ENCODE data around the gene PKDCC.

Gene PKDCC

GRCh38 chr2:42041377-42042127 lies 6.3 kb upstream of the PKDCC start:
- peaks cover 5 to 15% of the 10 kb centered on the region in 2 donors for H3K27me3 ChIP-seq (ENCODE audit: control insufficient read depth in 1 of 2, insufficient read depth in 2 of 2, low read length in 2 of 2)
- no peaks in the 10 kb centered on the region for H3K36me3 ChIP-seq (ENCODE audit: control insufficient read depth in 1 of 2, insufficient read depth in 2 of 2, low read length in 2 of 2)
- no peak overlapping the region for H3K9ac ChIP-seq (ENCODE audit: low read depth in 1 of 2, low read length in 2 of 2)
- peaks cover 4 to 15% of the 10 kb centered on the region in 2 donors for H3K4me1 ChIP-seq (ENCODE audit: control insufficient read depth in 1 of 2, insufficient read depth in 2 of 2, low read length in 2 of 2)
- no peak overlapping the region for H3K4me3 ChIP-seq (ENCODE audit: low read depth in 1 of 2, low read length in 2 of 2)
- no peaks in the 10 kb centered on the region for H3K9me3 ChIP-seq (ENCODE audit: control insufficient read depth in 1 of 2, low read length in 2 of 2)
- no peak overlapping the region for H3K27ac ChIP-seq (ENCODE audit: low read depth, low read length)

- H3K27ac ChIP-seq (ENCODE audit: low read depth, low read length), result no peak overlapping the region
- peaks cover 13 to 21% of the 10 kb centered on the region in 2 donors for H3K27me3 ChIP-seq (ENCODE audit: control insufficient read depth in 1 of 2, insufficient read depth in 2 of 2, low read length in 2 of 2)
- no peak overlapping the region for H3K9ac ChIP-seq (ENCODE audit: low read depth in 1 of 2, low read length in 2 of 2)
- H3K9me3 ChIP-seq (ENCODE audit: control insufficient read depth in 1 of 2, low read length in 2 of 2), result no peaks in the 10 kb centered on the region
- H3K4me3 ChIP-seq (ENCODE audit: low read depth in 1 of 2, low read length in 2 of 2), result no peak overlapping the region
- peaks cover 11 to 22% of the 10 kb centered on the region in 2 donors for H3K4me1 ChIP-seq (ENCODE audit: control insufficient read depth in 1 of 2, insufficient read depth in 2 of 2, low read length in 2 of 2)
- no peaks in the 10 kb centered on the region for H3K36me3 ChIP-seq (ENCODE audit: control insufficient read depth in 1 of 2, insufficient read depth in 2 of 2, low read length in 2 of 2)
These were observed 5.0 kb upstream of the PKDCC start for GRCh38 chr2:42042631-42043355.

- H3K36me3 ChIP-seq (ENCODE audit: control insufficient read depth in 1 of 2, insufficient read depth in 2 of 2, low read length in 2 of 2), result no peaks in the 10 kb centered on the region
- H3K27me3 ChIP-seq (ENCODE audit: control insufficient read depth in 1 of 2, insufficient read depth in 2 of 2, low read length in 2 of 2), result peaks cover 13 to 21% of the 10 kb centered on the region in 2 donors
- no peak overlapping the region for H3K27ac ChIP-seq (ENCODE audit: low read depth, low read length)
- no peak overlapping the region for H3K9ac ChIP-seq (ENCODE audit: low read depth in 1 of 2, low read length in 2 of 2)
- peaks cover 11 to 27% of the 10 kb centered on the region in 2 donors for H3K4me1 ChIP-seq (ENCODE audit: control insufficient read depth in 1 of 2, insufficient read depth in 2 of 2, low read length in 2 of 2)
- no peak overlapping the region for H3K4me3 ChIP-seq (ENCODE audit: low read depth in 1 of 2, low read length in 2 of 2)
- no peaks in the 10 kb centered on the region for H3K9me3 ChIP-seq (ENCODE audit: control insufficient read depth in 1 of 2, low read length in 2 of 2)
These were observed 3.9 kb upstream of the PKDCC start for GRCh38 chr2:42043789-42044394.

GRCh38 chr2:42044939-42045338 lies 2.9 kb upstream of the PKDCC start:
- no peak overlapping the region for H3K4me3 ChIP-seq (ENCODE audit: low read depth in 1 of 2, low read length in 2 of 2)
- no peak overlapping the region for H3K9ac ChIP-seq (ENCODE audit: low read depth in 1 of 2, low read length in 2 of 2)
- no peak overlapping the region for H3K27ac ChIP-seq (ENCODE audit: low read depth, low read length)
- peaks cover 13 to 21% of the 10 kb centered on the region in 2 donors for H3K27me3 ChIP-seq (ENCODE audit: control insufficient read depth in 1 of 2, insufficient read depth in 2 of 2, low read length in 2 of 2)
- H3K4me1 ChIP-seq (ENCODE audit: control insufficient read depth in 1 of 2, insufficient read depth in 2 of 2, low read length in 2 of 2), result peaks cover 11 to 34% of the 10 kb centered on the region in 2 donors
- no peaks in the 10 kb centered on the region for H3K36me3 ChIP-seq (ENCODE audit: control insufficient read depth in 1 of 2, insufficient read depth in 2 of 2, low read length in 2 of 2)
- no peaks in the 10 kb centered on the region for H3K9me3 ChIP-seq (ENCODE audit: control insufficient read depth in 1 of 2, low read length in 2 of 2)

- no peak overlapping the region for H3K27ac ChIP-seq (ENCODE audit: low read depth, low read length)
- H3K36me3 ChIP-seq (ENCODE audit: control insufficient read depth in 1 of 2, insufficient read depth in 2 of 2, low read length in 2 of 2), result no peaks in the 10 kb centered on the region
- no peak overlapping the region for H3K4me3 ChIP-seq (ENCODE audit: low read depth in 1 of 2, low read length in 2 of 2)
- H3K9ac ChIP-seq (ENCODE audit: low read depth in 1 of 2, low read length in 2 of 2), result no peak overlapping the region
- H3K4me1 ChIP-seq (ENCODE audit: control insufficient read depth in 1 of 2, insufficient read depth in 2 of 2, low read length in 2 of 2), result peaks cover 11 to 38% of the 10 kb centered on the region in 2 donors
- no peaks in the 10 kb centered on the region for H3K9me3 ChIP-seq (ENCODE audit: control insufficient read depth in 1 of 2, low read length in 2 of 2)
- peaks cover 13 to 21% of the 10 kb centered on the region in 2 donors for H3K27me3 ChIP-seq (ENCODE audit: control insufficient read depth in 1 of 2, insufficient read depth in 2 of 2, low read length in 2 of 2)
These were observed 2.5 kb upstream of the PKDCC start for GRCh38 chr2:42045352-42045751.

- H3K27me3 ChIP-seq (ENCODE audit: control insufficient read depth in 1 of 2, insufficient read depth in 2 of 2, low read length in 2 of 2), result peaks cover 13 to 21% of the 10 kb centered on the region in 2 donors
- no peak overlapping the region for H3K27ac ChIP-seq (ENCODE audit: low read depth, low read length)
- no peak overlapping the region for H3K4me3 ChIP-seq (ENCODE audit: low read depth in 1 of 2, low read length in 2 of 2)
- H3K9me3 ChIP-seq (ENCODE audit: control insufficient read depth in 1 of 2, low read length in 2 of 2), result no peaks in the 10 kb centered on the region
- no peaks in the 10 kb centered on the region for H3K36me3 ChIP-seq (ENCODE audit: control insufficient read depth in 1 of 2, insufficient read depth in 2 of 2, low read length in 2 of 2)
- no peak overlapping the region for H3K9ac ChIP-seq (ENCODE audit: low read depth in 1 of 2, low read length in 2 of 2)
- peaks cover 14 to 37% of the 10 kb centered on the region in 2 donors for H3K4me1 ChIP-seq (ENCODE audit: control insufficient read depth in 1 of 2, insufficient read depth in 2 of 2, low read length in 2 of 2)
These were observed 1.7 kb upstream of the PKDCC start for GRCh38 chr2:42045848-42046748.

GRCh38 chr2:42046819-42047487 lies 868 bp upstream of the PKDCC start:
- Histone ChIP-seq H3K36me3 (ENCODE audit: control insufficient read depth in 1 of 2, insufficient read depth in 2 of 2, low read length in 2 of 2) (no peaks in the 10 kb centered on the region), H3K4me1 (ENCODE audit: control insufficient read depth in 1 of 2, insufficient read depth in 2 of 2, low read length in 2 of 2) (peaks cover 22 to 41% of the 10 kb centered on the region in 2 donors), H3K9me3 (ENCODE audit: control insufficient read depth in 1 of 2, low read length in 2 of 2) (no peaks in the 10 kb centered on the region), H3K4me3 (ENCODE audit: low read depth in 1 of 2, low read length in 2 of 2) (peak overlapping the region; percentile 44 to 56), H3K27me3 (ENCODE audit: control insufficient read depth in 1 of 2, insufficient read depth in 2 of 2, low read length in 2 of 2) (peaks cover 13 to 21% of the 10 kb centered on the region in 2 donors), H3K9ac (ENCODE audit: low read depth in 1 of 2, low read length in 2 of 2) (peak overlapping the region in 1 of 2 donors; percentile 39), H3K27ac (ENCODE audit: low read depth, low read length) (peak overlapping the region; percentile 35)

- no peaks in the 10 kb centered on the region for H3K9me3 ChIP-seq (ENCODE audit: control insufficient read depth in 1 of 2, low read length in 2 of 2)
- H3K27ac ChIP-seq (ENCODE audit: low read depth, low read length), result peak overlapping the region; percentile 83
- peak overlapping the region; percentile 74 to 85 for H3K4me3 ChIP-seq (ENCODE audit: low read depth in 1 of 2, low read length in 2 of 2)
- peaks cover 11 to 21% of the 10 kb centered on the region in 2 donors for H3K27me3 ChIP-seq (ENCODE audit: control insufficient read depth in 1 of 2, insufficient read depth in 2 of 2, low read length in 2 of 2)
- H3K36me3 ChIP-seq (ENCODE audit: control insufficient read depth in 1 of 2, insufficient read depth in 2 of 2, low read length in 2 of 2), result peaks cover 0 to 4% of the 10 kb centered on the region in 2 donors
- H3K4me1 ChIP-seq (ENCODE audit: control insufficient read depth in 1 of 2, insufficient read depth in 2 of 2, low read length in 2 of 2), result peaks cover 36 to 55% of the 10 kb centered on the region in 2 donors
- peak overlapping the region; percentile 77 to 95 for H3K9ac ChIP-seq (ENCODE audit: low read depth in 1 of 2, low read length in 2 of 2)
These were observed 739 bp downstream of the PKDCC start for GRCh38 chr2:42048299-42049220.

Measured in duodenal mucosa (tissue), 2 donors.